ENCODE measurements around the gene FA2H. TPM values are rescaled to one million over a fixed set of nuclear protein-coding genes. Genes with fewer than 3 reads are reported as not detected.
A peak's percentile ranks its signal among the peaks of the same experiment; 100 is the strongest.

FA2H gene
- total RNA-seq, 2 donors from 2014 or later, result 0.73 to 1.7 TPM

DNA sequence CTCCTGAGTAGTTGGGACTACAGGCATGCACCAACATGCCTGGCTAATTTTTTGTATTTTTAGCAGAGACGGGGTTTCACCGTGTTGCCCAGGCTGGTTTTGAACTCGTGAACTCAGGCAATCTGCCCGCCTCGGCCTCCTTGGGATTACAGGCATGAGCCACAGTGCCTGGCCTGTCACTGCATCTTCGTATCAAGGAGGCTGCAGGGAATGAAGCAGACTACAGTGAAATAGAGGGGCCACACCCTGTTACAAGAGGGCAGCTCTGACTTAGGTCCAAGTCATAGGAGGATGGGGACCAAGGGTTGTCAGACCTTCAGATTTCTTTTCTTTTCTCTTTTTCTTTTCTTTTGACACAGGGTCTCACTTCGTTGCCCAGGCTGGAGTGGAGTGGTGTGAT is 28.7 kb downstream of the FA2H start:
- Mint-ChIP-seq H3K27me3 (peaks cover 17% of the 10 kb centered on the region), H3K27ac (no peak overlapping the region)

DNA sequence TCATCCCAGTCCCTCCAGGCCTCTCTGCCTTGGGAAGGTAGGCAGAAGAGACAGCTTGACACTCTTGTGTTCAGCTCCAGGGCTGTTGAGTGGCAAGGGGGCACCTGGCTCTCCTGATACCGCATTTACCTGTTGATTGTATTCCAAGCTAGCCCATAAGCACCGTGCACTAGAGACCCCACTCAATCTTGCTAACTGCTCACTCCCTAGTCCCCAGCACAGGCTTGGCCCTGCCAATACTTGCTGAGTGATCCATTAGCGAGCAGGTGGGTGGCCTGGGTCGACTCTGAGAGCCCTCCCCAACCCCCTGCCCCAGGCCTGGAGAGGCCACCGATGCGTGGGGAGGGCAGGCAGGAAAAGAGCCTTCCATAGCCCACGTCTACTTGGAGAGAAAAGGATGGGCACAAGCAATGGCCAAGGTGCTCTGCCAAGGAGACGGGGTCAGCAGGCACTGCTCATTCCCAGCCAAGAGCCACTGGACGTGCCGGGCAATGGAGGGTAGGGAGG is 29.5 kb downstream of the FA2H start:
- Mint-ChIP-seq H3K27me3 (peaks cover 16% of the 10 kb centered on the region), H3K4me1 (no peaks in the 10 kb centered on the region), H3K36me3 (ENCODE audit: low read depth) (no peaks in the 10 kb centered on the region), H3K4me3 (no peak overlapping the region), H3K27ac (no peak overlapping the region)
- ATAC-seq (no peak), DNase-seq (no peak)
- no peaks in the 10 kb centered on the region for H3K9me3 ChIP-seq (ENCODE audit: control insufficient read depth, low read length, poor library complexity, severe bottlenecking)

More for the DNA sequence above, 28.7 kb downstream of the FA2H start:
- Mint-ChIP-seq H3K4me1 (no peaks in the 10 kb centered on the region), H3K4me3 (no peak overlapping the region), H3K36me3 (ENCODE audit: low read depth) (no peaks in the 10 kb centered on the region)
- ATAC-seq (no peak), DNase-seq (no peak)
- H3K9me3 ChIP-seq (ENCODE audit: control insufficient read depth, low read length, poor library complexity, severe bottlenecking), result no peaks in the 10 kb centered on the region

DNA sequence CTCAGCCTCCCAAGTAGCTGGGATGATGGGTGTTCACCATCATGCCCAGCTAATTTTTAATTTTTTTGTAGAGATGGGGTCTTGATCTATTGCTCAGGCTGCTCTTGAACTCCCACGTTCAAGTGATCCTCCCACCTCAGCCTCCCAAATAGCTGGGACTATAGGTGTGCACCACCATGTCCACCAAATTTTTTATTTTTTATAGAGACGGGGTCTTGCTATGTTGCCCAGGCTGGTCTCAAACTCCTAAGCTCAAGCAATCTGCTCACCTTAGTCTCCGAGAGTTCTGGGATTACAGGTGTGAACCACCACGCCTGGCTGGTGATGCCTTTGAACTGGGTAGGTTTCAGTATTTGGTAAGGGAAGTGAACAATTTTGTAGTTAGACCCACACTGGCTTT is 30.1 kb downstream of the FA2H start:
- no peak overlapping the region for H3K27ac Mint-ChIP-seq
- H3K9me3 ChIP-seq (ENCODE audit: control insufficient read depth, low read length, poor library complexity, severe bottlenecking), result no peaks in the 10 kb centered on the region
- H3K4me3 Mint-ChIP-seq, result no peak overlapping the region
- H3K27me3 Mint-ChIP-seq, result peaks cover 18% of the 10 kb centered on the region
- peaks cover 3% of the 10 kb centered on the region for H3K4me1 Mint-ChIP-seq
- peaks cover 2% of the 10 kb centered on the region for H3K36me3 Mint-ChIP-seq (ENCODE audit: low read depth)
- no peak for DNase-seq
- no peak for ATAC-seq

DNA sequence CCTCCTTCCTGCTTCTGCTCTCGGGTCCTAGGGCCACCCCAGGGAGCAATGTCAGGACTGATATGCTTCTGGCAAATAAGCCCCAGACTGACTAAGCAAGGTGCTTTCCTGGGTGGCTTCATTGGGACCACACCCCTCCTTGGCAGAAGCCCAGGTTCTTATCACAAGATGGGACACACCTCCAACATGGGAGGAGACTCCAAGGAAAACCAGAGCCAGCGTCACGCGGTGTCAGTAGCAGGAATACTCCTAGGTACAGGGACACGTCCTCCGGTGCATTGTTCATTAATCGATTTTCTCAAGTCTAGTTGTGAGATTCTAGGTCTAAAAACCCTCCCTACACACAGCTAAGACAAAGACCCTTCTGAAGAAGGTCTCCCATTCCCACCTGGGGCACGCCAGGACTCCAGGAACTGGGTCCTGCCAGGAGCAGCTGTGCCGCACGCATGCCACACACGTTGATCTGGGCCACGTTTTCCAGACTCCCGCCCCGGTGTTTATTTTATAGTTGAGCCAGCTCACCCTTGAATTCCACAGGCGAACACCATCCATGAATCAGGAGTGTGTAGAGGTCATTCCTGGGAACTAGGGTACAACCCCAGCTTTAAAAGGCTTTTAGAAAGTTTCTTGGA is 30.8 kb downstream of the FA2H start:
- H3K9me3 ChIP-seq (ENCODE audit: control insufficient read depth, low read length, poor library complexity, severe bottlenecking), result no peaks in the 10 kb centered on the region
- H3K4me1 Mint-ChIP-seq, result peaks cover 3% of the 10 kb centered on the region
- no peak overlapping the region for H3K27ac Mint-ChIP-seq
- H3K4me3 Mint-ChIP-seq, result no peak overlapping the region
- DNase-seq, result no peak
- no peak for ATAC-seq
- peaks cover 19% of the 10 kb centered on the region for H3K27me3 Mint-ChIP-seq
- peaks cover 2% of the 10 kb centered on the region for H3K36me3 Mint-ChIP-seq (ENCODE audit: low read depth)

DNA sequence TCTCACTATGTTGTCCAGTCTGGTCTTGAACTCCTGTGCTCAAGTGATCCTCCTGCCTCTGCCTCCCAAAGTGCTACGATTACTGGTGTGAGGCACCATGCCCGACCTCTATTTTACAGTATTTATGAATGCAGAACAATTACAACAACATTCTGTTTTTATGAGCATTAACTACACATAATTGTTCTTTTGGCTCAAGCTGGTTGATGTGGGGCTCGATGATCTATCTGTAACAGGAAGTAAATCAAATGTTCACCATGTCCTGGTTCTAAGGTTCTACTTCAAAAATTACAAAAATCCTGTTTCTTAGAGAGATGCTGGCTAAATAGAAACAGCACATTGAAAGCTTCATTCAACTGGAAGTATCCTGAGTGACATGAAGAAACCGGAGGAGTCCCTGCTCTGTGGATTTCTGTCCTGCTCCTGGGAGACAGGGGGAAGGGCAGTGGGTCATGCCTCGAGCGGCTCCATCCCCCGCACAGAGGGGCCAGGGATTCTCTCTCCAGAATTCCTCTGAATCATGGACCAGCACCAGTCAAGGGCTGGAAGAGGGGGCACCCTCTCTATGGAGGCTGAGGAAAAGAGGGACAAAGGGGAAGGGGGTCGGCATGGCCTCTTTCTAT is 31.5 kb downstream of the FA2H start:
- DNase-seq (no peak), ATAC-seq (no peak)
- Mint-ChIP-seq H3K4me1 (peaks cover 3% of the 10 kb centered on the region), H3K27ac (no peak overlapping the region), H3K27me3 (peaks cover 19% of the 10 kb centered on the region), H3K36me3 (ENCODE audit: low read depth) (peaks cover 2% of the 10 kb centered on the region), H3K4me3 (no peak overlapping the region)
- H3K9me3 ChIP-seq (ENCODE audit: control insufficient read depth, low read length, poor library complexity, severe bottlenecking), result no peaks in the 10 kb centered on the region

DNA sequence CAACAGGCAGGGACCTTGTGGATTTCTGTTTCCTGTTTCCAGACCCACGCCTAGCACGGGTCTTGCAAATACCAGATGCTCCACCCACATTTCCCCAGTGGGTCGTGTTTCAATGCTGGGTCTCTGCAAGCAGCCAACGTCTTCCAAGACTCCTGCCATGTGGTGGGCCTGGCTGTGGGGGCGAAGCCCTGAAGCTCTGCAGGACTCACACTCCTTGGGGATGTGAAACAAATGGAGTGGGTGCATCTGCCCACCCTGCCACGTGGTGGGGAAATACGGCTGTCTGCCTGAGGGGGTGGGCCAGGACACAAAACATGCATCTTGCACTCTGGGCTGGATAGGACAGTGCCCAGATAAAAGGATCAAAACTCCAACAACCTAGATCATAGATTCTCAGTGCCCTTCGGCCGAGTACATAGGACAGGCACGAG is 32.6 kb downstream of the FA2H start:
- Mint-ChIP-seq H3K4me1 (peaks cover 3% of the 10 kb centered on the region), H3K27me3 (peaks cover 20% of the 10 kb centered on the region), H3K36me3 (ENCODE audit: low read depth) (peaks cover 2% of the 10 kb centered on the region), H3K4me3 (no peak overlapping the region), H3K27ac (no peak overlapping the region)
- DNase-seq (no peak), ATAC-seq (no peak)
- H3K9me3 ChIP-seq (ENCODE audit: control insufficient read depth, low read length, poor library complexity, severe bottlenecking), result no peaks in the 10 kb centered on the region

DNA sequence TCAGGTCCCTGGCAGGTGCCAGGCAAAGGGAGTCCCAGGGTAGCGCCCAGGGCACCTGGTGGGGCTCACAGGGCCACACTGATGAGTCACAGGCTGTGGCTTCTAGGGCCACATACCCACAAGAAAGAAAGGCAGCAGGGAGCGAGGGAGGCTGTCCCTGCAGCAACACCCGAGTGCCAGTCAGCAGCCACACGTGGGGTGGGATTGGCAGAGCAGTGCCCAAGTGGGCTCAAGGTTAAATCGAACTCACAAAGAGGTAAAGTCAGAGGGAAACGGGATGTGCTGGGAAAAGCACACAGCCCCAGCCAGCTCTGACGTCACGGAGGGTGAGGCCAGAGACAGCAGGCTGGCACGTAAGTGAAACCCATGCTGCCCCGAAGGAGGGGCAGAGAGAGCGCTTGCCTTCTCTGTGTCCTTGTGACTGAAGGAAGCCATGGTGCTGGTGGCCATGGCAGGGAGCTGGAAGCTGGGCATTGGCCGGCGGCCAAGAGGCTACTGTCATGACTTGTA is 33.8 kb downstream of the FA2H start:
- Mint-ChIP-seq H3K4me3 (no peak overlapping the region), H3K4me1 (peaks cover 3% of the 10 kb centered on the region), H3K27me3 (peaks cover 20% of the 10 kb centered on the region), H3K36me3 (ENCODE audit: low read depth) (peaks cover 2% of the 10 kb centered on the region), H3K27ac (no peak overlapping the region)
- ATAC-seq, result no peak
- DNase-seq, result no peak
- no peaks in the 10 kb centered on the region for H3K9me3 ChIP-seq (ENCODE audit: control insufficient read depth, low read length, poor library complexity, severe bottlenecking)

DNA sequence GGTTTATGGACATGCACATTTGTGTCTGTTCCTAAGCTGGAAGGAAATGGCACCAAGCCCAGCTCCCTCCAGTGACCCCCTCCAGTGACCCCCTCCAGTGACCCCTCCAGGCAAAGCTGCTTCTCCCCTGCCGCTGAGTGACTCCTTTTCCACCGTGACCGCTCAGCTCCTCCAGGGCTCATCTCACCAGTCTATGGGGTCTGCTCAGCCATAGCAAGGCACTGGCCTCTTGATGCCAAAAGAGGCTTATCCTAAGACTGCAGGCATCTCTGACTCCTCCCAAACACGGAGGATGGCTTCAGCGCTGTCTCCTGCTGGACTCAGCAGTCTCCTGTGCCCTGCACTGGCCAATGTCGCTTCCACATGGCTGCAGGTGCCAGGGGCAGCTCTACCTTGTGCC is 35.3 kb downstream of the FA2H start:
- no peak overlapping the region for H3K27ac Mint-ChIP-seq
- H3K4me3 Mint-ChIP-seq, result no peak overlapping the region
- peaks cover 25% of the 10 kb centered on the region for H3K27me3 Mint-ChIP-seq
- H3K36me3 Mint-ChIP-seq (ENCODE audit: low read depth), result peaks cover 2% of the 10 kb centered on the region
- H3K9me3 ChIP-seq (ENCODE audit: control insufficient read depth, low read length, poor library complexity, severe bottlenecking), result no peaks in the 10 kb centered on the region
- H3K4me1 Mint-ChIP-seq, result peaks cover 3% of the 10 kb centered on the region
- no peak for ATAC-seq
- no peak for DNase-seq

DNA sequence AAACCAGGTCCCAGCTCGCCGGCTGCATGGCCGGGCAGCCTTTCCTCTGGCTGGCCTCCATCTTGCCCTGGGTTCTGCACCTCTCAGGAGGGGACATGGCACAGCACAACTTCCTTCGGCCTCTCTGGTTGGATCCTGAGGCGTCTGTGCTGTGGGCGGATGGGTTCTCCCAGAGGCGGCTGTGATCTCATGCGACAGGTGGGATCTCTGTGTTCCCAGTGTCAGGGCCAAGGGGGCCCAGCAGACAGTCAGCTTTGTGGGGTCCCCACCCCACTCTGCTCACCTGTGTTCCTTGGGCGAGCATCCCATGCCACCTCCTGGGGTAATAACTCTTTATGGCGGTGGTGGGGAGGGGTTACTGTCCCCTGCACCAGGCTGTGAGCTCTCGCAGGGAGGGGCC is 35.8 kb downstream of the FA2H start:
- Mint-ChIP-seq H3K27ac (no peak overlapping the region), H3K4me1 (peaks cover 3% of the 10 kb centered on the region), H3K36me3 (ENCODE audit: low read depth) (peaks cover 2% of the 10 kb centered on the region), H3K27me3 (peaks cover 25% of the 10 kb centered on the region), H3K4me3 (no peak overlapping the region)
- H3K9me3 ChIP-seq (ENCODE audit: control insufficient read depth, low read length, poor library complexity, severe bottlenecking), result no peaks in the 10 kb centered on the region
- DNase-seq (no peak), ATAC-seq (no peak)

DNA sequence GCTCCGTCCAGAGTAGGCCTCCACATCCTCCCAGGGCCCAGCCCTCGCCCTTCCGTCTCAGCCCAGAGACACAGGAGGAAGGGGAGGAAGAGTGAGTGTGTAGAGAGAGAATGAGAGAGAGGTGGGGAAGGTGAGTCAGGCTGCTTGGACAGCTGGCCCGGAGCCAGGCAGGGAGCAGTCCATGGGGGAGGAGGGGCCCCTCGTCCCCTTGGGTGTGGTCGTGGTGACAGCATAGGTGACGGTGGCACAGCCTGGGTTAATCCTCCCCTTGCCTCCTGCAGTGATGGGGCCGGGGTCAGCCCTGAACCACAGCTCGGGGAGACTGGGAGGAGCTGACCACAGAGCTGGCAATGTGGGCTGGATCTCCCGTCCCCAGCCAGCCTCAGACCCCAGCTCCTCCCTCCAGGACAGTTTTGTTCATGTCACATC is 36.5 kb downstream of the FA2H start:
- ATAC-seq, result no peak
- H3K9me3 ChIP-seq (ENCODE audit: control insufficient read depth, low read length, poor library complexity, severe bottlenecking), result no peaks in the 10 kb centered on the region
- H3K27me3 Mint-ChIP-seq, result peaks cover 25% of the 10 kb centered on the region
- H3K4me1 Mint-ChIP-seq, result peaks cover 3% of the 10 kb centered on the region
- H3K4me3 Mint-ChIP-seq, result no peak overlapping the region
- H3K36me3 Mint-ChIP-seq (ENCODE audit: low read depth), result peaks cover 2% of the 10 kb centered on the region
- DNase-seq, result no peak
- H3K27ac Mint-ChIP-seq, result peak overlapping the region; percentile 60

DNA sequence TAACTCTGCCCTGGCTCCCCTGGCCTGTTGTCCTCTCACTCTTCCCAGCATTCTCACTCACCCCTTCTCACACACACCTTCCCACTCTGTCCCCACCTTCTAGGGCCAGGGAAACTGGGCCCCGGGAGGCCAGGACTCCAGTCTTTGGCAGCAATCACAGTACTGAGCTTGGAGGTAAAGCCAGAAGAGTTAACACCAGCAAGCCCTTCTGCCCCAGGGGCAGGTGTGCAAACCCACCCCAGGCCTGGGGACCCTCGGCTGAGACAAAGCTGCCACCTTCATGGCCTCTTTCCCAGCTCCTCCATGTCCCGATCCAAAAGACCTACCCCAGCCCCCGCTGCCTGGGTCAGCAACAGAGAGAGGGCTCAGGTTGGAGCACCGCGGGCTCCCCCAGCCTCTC is 37.1 kb downstream of the FA2H start:
- H3K4me3 Mint-ChIP-seq, result no peak overlapping the region
- H3K27ac Mint-ChIP-seq, result peak overlapping the region; percentile 60
- DNase-seq (no peak), ATAC-seq (no peak)
- peaks cover 25% of the 10 kb centered on the region for H3K27me3 Mint-ChIP-seq
- H3K36me3 Mint-ChIP-seq (ENCODE audit: low read depth), result peaks cover 2% of the 10 kb centered on the region
- peaks cover 3% of the 10 kb centered on the region for H3K4me1 Mint-ChIP-seq
- H3K9me3 ChIP-seq (ENCODE audit: control insufficient read depth, low read length, poor library complexity, severe bottlenecking), result no peaks in the 10 kb centered on the region

DNA sequence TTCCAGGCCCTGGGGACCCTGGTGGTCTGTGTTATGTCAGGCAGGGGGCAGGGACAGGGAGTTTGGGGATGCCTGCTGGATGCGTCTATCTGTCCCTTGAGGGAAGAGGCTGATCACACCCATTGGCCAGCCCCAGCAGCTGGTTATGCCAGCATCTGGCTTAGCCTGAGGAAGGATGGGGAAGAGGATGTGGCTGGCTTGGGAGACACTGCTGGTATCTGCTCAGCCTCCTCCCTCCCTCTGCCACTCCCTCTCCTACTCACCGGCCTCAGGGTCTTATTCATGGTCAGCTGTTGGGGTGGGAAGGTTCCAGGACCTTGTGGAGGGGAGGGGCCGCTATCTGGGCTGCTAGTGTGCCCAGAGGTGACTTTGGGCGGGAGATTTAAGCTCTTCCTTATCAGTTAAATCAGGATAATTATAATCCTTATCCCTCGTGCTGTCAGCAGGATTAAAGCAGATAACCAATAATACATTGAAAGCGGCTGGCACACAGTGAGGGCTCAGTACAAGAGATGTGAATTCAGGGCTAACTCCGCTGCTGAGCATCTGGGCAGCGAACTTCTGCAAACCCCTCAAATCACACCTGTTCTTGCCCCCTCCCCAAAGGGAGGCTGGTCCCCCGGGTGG is 38.0 kb downstream of the FA2H start:
- Mint-ChIP-seq H3K4me1 (peaks cover 7% of the 10 kb centered on the region), H3K27me3 (peaks cover 20% of the 10 kb centered on the region), H3K4me3 (no peak overlapping the region), H3K36me3 (ENCODE audit: low read depth) (peaks cover 2% of the 10 kb centered on the region), H3K27ac (no peak overlapping the region)
- ATAC-seq (no peak), DNase-seq (no peak)
- H3K9me3 ChIP-seq (ENCODE audit: control insufficient read depth, low read length, poor library complexity, severe bottlenecking), result no peaks in the 10 kb centered on the region

DNA sequence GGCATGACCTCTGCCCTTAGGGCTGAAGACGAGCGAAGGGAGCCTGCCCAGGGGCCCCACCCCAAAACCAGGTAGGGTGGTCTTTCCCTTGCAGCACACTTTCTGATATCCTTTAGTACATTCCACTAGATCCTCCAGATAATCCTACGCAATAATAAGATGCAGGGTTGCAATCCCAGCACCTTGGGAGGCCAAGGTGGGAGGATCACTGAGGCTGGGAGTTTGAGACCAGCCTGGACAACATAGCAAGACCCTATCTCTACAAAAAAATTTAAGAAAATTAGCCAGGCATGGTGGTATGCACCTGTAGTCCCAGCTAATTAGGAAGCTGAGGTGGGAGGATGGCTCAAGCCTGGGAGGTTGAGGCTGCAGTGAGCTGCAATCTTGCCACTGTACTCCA is 39.1 kb downstream of the FA2H start:
- DNase-seq, result no peak
- Mint-ChIP-seq H3K27ac (no peak overlapping the region), H3K4me3 (no peak overlapping the region), H3K36me3 (ENCODE audit: low read depth) (peaks cover 2% of the 10 kb centered on the region), H3K4me1 (peaks cover 11% of the 10 kb centered on the region), H3K27me3 (peaks cover 20% of the 10 kb centered on the region)
- no peak for ATAC-seq
- no peaks in the 10 kb centered on the region for H3K9me3 ChIP-seq (ENCODE audit: control insufficient read depth, low read length, poor library complexity, severe bottlenecking)

Measured in T-helper 17 cell (primary cell).